Breast epithelium (tissue), 3 donors: Measurements from ENCODE around the gene ZNF48.

ENCODE experiments used
- POLR2A ChIP-seq: fragments of 450-650 bp; IDR thresholded peaks from one replicate; pipeline ENCODE4 v1.6.1; 2016; ENCODE audit warnings: antibody characterized with exemption, mild to moderate bottlenecking, moderate library complexity
- POLR2AphosphoS5 ChIP-seq, 3 donors: sonication (generic); formaldehyde crosslinking; IDR thresholded peaks; one replicate each; pipeline ENCODE4 v1.6.1; 2017; ENCODE audit warnings: antibody characterized with exemption in 3 of 3
- TF ChIP-seq, protein P1 (sequence below), 3 donors: fragments of 450-650 bp; IDR thresholded peaks; one replicate each; pipeline ENCODE4 v1.5.1; 2016 to 2017; ENCODE audit warnings: antibody characterized with exemption in 3 of 3, mild to moderate bottlenecking in 3 of 3, moderate library complexity in 3 of 3

DNA sequence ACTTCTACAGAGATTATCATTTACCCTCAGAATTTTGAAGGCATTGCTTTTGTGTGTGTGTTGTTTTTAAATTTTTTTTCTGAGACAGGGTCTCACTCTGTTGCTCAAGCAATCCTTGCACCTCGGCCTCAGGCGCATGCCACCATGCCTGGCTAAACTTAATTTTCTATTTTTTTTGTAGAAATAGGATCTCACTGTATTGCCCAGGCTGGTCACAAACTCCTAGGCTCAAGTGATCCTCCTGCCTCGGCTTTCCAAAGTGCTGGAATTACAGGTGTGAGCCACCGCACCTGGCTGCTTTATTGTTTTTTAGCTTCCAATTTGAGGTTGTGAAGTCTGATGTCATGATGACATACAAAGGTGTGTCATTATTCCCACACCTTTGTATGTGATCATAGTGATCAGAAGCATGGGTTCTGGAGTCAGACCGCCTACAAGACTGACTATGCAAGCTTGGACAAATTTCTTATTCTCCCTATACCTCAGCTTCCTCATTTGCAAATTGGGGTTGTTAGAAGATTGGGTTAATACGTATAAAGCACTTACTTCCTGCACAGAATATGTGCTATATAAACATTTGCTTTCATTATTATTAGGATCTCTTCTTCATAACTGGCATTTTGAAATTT is 44.6 kb downstream of the ZNF48 start:
- TF ChIP-seq, protein P1, sequence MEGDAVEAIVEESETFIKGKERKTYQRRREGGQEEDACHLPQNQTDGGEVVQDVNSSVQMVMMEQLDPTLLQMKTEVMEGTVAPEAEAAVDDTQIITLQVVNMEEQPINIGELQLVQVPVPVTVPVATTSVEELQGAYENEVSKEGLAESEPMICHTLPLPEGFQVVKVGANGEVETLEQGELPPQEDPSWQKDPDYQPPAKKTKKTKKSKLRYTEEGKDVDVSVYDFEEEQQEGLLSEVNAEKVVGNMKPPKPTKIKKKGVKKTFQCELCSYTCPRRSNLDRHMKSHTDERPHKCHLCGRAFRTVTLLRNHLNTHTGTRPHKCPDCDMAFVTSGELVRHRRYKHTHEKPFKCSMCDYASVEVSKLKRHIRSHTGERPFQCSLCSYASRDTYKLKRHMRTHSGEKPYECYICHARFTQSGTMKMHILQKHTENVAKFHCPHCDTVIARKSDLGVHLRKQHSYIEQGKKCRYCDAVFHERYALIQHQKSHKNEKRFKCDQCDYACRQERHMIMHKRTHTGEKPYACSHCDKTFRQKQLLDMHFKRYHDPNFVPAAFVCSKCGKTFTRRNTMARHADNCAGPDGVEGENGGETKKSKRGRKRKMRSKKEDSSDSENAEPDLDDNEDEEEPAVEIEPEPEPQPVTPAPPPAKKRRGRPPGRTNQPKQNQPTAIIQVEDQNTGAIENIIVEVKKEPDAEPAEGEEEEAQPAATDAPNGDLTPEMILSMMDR (IDR thresholded peaks at IDR 0.05): no peak
- TF ChIP-seq POLR2A (no peak), POLR2AphosphoS5 (IDR thresholded peaks at IDR 0.05) (no peak)
